Activated CD4-positive, CD25-positive, alpha-beta regulatory T cell (primary cell): ENCODE measurements around the gene CLTCL1.
"Not testable (repeated sequence)": the region's sequence is repeated elsewhere in the genome, so short reads cannot be mapped to it uniquely, and the experiment has no call there.

Experiments used
- DNase-seq, 4 experiments: peaks; one replicate each; lab custom pipeline; 2025; lab: John Stamatoyannopoulos, UW

The CLTCL1 gene

DNA sequence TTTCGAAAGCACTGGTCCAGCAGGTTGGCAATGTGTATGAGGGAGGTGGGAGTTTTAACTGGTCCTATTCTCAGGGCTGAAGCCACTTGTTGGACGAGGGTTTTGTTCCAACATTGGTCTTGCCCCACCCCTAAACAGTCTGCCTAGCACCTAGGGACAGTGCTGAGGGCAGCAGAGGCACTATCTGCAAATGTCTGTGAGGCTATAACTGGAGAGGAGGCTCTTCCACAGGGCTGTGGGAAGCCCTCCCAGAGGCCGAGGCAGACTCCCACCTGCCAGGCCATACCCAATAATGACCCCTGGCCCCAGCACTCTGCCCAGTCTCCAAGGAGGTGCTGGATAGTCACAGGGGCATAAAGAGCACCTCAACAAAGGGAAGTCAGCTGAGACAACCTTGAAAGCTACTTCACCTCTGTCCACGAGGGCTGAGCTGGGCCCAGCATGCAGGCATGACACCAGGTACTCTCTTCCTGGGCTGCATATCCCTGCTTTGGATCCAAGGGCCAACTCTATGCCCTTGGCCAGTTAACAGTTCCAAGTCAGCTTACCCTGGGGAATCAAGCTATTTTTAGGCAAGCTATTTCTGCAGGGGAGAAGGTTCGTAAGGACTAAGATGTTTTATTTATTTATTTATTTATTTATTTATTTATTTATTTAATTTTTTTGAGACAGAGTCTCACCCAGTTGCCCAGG, 72.8 kb downstream of the CLTCL1 start:
- DNase-seq: no peak

- no peak for DNase-seq
These were observed 74.9 kb downstream of the CLTCL1 start for GRCh38 chr22:19216579-19216978.

GRCh38 chr22:19215360-19215759, 76.2 kb downstream of the CLTCL1 start:
- DNase-seq: no peak

- DNase-seq: no peak
These were observed 77.4 kb downstream of the CLTCL1 start for GRCh38 chr22:19214078-19214473.

DNA sequence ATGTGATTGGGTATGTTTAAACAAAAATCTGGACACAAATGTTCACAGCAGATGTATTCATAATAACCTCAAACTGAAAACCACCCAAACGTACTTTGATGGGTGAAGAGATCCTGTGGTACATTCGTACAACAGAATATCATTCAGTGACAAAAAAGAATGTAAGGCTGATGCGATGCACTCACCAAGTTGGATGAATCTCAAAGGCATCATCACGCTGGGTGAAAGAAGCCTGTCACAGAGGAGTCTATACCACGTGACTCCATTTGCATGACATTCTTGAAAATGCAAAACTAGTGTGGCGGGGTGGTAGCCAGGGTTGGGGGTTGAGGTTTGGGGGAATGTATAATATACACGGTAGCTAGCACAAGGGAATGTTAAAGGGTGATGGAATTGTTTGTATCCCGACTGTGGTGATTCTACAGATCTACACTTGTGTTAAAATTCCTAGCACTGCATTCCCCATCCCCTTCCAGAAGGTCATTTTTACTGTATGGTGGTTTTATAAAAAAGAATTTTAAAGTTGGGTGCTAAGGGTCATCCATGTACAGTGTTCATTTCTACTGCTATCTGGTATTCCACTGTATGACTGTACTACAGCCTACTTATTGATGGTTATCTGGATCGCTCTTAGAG, 78.0 kb downstream of the CLTCL1 start:
- no peak for DNase-seq

- no peak for DNase-seq
These were observed 78.5 kb downstream of the CLTCL1 start for GRCh38 chr22:19213001-19213400.

- no peak for DNase-seq
These were observed 79.1 kb downstream of the CLTCL1 start for GRCh38 chr22:19212302-19212870.

- no peak for DNase-seq
These were observed 81.3 kb downstream of the CLTCL1 start for GRCh38 chr22:19210188-19210587.

DNA sequence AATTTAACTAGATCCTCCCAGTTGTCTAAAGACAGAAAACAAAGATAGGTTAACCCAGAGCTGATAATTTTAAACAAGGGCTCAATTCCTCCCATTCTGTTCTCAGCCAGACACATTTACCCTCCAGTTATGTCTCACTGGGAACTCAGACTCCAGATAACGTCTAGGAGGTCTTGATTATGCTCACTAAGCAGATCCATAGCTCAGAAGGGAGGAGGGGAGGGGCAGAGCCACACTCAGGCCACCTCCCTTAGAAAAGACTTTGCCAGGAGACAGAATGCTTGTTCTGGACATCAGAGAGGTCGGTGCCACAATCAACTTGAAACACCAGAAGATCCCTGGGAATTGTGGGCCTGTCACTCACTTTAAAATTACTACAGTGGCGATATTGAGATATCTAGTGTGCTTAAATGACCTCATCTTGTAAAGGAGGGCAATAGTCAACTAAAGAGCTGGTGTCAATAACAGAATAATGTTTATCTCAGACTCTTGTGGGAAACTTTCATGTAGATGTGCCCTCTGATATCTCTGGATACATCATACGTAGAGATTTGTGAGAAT, 83.2 kb downstream of the CLTCL1 start:
- no peak for DNase-seq

- no peak for DNase-seq
These were observed 83.6 kb downstream of the CLTCL1 start for GRCh38 chr22:19207884-19208283.

GRCh38 chr22:19207401-19207808, 84.1 kb downstream of the CLTCL1 start:
- no peak for DNase-seq

DNA sequence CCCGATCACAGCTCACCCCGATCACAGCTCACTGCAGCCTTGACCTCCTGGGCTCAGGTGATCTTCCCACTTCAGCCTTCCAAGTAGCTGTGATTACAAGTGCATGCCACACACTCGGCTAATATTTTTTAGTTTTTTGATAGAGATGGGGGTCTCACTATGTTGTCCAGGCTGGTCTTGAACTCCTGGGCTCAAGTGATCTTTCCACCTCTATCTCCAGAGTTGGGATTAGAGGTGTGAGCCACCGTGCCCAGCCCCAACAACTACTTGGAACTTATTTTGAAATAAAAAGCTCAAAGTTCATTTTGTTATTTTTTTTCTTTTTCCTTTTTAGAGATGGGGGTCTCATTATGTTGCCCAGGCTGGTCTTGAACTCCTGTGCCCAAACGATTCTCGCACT, 85.2 kb downstream of the CLTCL1 start:
- no peak for DNase-seq

DNA sequence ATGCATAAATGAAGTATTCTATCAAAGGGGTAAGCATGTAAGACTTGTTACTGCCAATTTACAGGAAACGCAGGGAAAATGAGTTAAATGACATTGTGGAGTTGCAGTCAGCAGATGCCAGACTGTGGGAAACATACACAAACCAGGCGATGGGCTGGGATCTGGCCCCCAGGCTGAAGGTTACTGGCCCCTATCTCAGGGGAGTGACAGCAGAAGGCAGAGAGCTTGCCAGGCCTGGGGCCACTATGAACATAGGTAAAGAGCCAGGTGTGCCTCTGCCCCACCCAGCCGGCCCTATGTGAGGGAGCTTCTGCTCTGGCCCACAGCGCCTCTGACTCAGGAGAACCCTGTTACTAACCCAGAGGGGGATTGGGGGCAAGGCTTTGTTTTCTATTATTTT, 86.9 kb downstream of the CLTCL1 start:
- DNase-seq: no peak

GRCh38 chr22:19203834-19204233, 87.7 kb downstream of the CLTCL1 start:
- DNase-seq: no peak

GRCh38 chr22:19202799-19203186, 88.7 kb downstream of the CLTCL1 start:
- not testable (repeated sequence) for DNase-seq

GRCh38 chr22:19201869-19202798, 89.4 kb downstream of the CLTCL1 start:
- no peak for DNase-seq

DNA sequence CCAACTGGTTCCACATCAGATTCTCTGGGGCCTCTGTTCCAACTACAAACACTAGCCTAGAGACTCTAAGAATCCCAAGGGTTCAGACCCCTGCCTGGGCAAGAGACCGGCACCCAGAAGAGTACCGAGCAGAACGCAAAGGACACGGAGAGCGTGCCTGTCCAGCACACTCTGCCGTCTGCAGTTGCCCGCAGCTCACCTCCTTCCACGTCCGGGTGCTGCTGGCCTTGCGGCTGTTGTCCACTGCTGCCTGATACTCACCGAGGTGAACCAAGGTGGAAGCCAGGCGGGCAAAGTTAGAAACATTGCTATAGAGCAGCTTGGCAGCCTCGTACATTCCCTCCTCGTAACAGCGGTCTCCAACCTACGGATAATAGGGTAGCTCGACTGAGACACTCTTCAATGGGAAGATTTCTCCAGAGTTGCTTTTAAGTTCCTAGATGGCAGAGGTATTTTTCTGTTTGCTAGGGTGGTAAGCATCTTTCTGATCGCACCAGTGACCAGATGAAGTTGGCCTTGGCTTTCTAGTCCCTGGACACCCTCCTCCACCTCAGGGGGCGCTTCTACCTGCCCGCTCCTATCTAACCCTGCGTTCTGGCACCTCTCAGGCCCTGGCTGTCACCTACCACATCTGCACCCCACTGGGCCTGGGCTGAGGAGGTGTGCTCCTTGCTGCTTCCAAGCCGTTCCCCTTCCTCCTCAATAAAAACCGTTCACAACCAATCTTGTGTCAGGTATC, 90.2 kb downstream of the CLTCL1 start:
- DNase-seq: no peak

DNA sequence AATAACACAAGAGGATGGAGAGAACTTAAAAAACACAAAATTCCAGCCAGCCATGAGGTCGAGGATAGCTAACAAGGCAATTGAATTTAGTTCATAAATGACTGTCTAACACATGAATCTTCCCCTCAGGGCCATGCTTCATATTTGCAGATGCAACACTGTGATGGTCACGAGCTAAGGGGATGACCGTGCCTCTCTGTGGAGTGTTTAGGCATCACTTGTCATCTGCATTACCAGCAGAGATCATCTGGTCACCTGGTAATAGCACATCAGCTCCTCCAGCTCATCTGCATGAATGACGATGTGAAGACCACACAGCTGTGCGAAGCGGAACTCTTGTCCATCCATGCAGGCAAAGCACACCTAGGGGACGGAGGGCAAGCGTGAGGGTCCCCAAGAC, 92.0 kb downstream of the CLTCL1 start:
- DNase-seq: no peak

DNA sequence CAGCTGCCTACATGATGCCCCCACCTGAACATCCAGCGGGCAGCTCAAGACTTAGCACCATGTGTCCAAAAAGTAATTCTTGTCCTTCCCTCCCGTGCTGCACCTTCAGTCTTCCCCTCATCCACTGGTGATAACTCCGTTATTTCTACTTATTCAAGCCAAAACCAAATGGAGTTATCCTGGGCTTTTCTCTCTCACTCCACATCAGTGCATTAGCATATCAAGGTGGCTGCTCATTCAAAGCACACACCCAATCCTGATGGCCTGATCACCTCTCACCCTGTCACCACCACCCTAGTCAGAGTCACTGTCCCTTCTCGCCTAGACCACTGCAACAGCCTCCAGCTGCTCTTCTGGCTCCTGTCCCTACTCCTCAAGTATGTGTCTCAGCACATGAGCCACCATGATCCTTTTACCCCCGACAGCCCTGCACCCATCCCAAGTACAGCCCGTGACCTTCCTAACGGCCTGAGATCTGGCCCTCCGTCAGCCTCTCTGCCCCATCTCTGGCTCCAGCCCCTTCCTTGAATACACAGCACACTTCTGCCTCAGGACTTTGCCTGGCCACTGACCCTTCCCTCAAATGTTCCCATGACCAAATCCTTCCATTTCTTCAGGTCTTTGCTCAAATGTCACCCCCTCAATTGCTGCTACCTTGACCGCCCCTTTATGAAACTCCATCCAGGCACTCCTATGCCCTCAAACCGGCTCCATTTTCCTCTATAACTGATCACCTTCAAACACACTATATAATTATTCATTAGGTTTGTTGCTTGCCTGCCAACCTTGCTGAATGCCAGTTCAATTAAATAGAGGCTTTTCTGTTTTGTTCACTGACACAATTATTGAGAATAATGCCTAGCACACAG, 93.3 kb downstream of the CLTCL1 start:
- DNase-seq: no peak

GRCh38 chr22:19196841-19197612, 94.5 kb downstream of the CLTCL1 start:
- no peak for DNase-seq
